AG04450 (cell line): ENCODE measurements around the gene INTS1. TPM values are rescaled to one million over a fixed set of nuclear protein-coding genes. Genes with fewer than 3 reads are reported as not detected.

ENCODE experiments used
- CTCF ChIA-PET: fragments of 300-600, 350-600 bp; formaldehyde crosslinking; extraction: SDS; loops from one replicate; lab custom pipeline; 2022; ENCODE audit warnings: antibody characterized with exemption, inconsistent platforms; lab: Charles Lee
- POLR2A ChIA-PET: fragments of 350-600 bp; formaldehyde crosslinking; extraction: SDS; loops from one replicate; lab custom pipeline; 2021; ENCODE audit warnings: antibody characterized with exemption, inconsistent platforms; lab: Yijun Ruan, JAX
- DNase-seq: peaks from one replicate; pipeline ENCODE4 v3.0.0-alpha.2; 2011; ENCODE audit warnings: low read depth, low spot score
- H3K27ac ChIP-seq: one replicate; pipeline ENCODE4 v1.5.1; 2012; ENCODE audit warnings: low read depth, low read length, control low read depth
- H3K27me3 ChIP-seq: one replicate; pipeline ENCODE4 v1.6.0; 2012; ENCODE audit warnings: low read length; ENCODE audit not compliant: control insufficient read depth, insufficient read depth
- H3K4me3 ChIP-seq: 2 replicates; pipeline ENCODE4 v1.5.1; 2011; ENCODE audit warnings: mild to moderate bottlenecking, low read depth, low read length, control low read depth
- H3K9me3 ChIP-seq: 2 replicates; pipeline ENCODE4 v1.5.1; 2012; ENCODE audit warnings: low read length; ENCODE audit not compliant: control insufficient read depth, insufficient read depth
- CTCF ChIP-seq: IDR thresholded peaks from 2 replicates; pipeline ENCODE4 v1.5.1; 2011; ENCODE audit warnings: low read depth, low read length, control low read depth, inconsistent platforms
- polyA plus RNA-seq: library from polyadenylated mRNA; depleted of rRNA; stranded (reverse); fragments of >200 nt; gene quantifications from 2 replicates; pipeline ENCODE4 v1.2.3, GENCODE V29; 2011

Gene INTS1
- polyA plus RNA-seq, 1 experiment: 9.0 TPM

GRCh38 chr7:1434891-1435670 is 69.1 kb downstream of the INTS1 start:
- POLR2A ChIA-PET: no interaction called here
- no peak for DNase-seq
- Histone ChIP-seq H3K9me3 (peaks cover 5% of the 10 kb centered on the region; the same call in 1 of the 2 replicates), H3K4me3 (no peak overlapping the region), H3K27ac (no peak overlapping the region), H3K27me3 (no peaks in the 10 kb centered on the region)
- CTCF ChIA-PET: interaction anchor here (4.3 kb wide), 1 partner anchor 241 kb away, joined by 32 read pairs; no protein-coding TSS in a partner anchor
- no peak for TF ChIP-seq CTCF

DNA sequence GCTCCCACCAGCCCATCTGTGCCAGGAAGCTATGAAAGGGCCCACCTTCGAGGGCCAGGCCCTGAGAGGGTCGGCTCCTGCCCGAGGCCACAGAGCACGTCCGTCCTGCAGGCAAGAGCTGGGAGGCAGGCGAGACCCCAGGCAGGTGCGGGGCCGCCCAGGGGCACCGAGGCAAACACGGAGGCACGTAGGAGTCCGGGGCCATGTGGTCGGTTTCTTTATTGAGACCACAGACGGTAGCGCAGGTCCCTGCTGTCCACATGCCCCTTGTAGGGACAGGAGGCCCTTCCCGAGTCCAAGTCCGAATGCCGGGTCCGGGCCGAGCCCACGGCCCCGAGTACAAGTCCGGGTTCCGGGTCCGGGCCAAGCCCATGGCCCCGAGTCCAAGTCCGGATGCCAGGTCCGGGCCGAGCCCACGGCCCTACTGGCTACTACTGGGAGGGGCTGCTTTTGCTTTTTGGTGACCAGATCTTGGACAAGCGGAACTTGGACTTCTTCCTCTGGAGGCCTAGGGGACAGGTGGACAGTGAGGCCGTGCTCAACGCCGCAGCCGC is 69.9 kb downstream of the INTS1 start:
- no peak overlapping the region for H3K4me3 ChIP-seq
- ChIA-PET POLR2A (no interaction called here), CTCF (interaction anchor here (3.0 to 4.3 kb wide), 2 partner anchors 40 to 241 kb away, joined by 13 to 32 read pairs; no protein-coding TSS in a partner anchor)
- DNase-seq: no peak
- H3K27me3 ChIP-seq: no peaks in the 10 kb centered on the region
- H3K27ac ChIP-seq: no peak overlapping the region
- H3K9me3 ChIP-seq: no peaks in the 10 kb centered on the region; the same call in 1 of the 2 replicates
- no peak for TF ChIP-seq CTCF

DNA sequence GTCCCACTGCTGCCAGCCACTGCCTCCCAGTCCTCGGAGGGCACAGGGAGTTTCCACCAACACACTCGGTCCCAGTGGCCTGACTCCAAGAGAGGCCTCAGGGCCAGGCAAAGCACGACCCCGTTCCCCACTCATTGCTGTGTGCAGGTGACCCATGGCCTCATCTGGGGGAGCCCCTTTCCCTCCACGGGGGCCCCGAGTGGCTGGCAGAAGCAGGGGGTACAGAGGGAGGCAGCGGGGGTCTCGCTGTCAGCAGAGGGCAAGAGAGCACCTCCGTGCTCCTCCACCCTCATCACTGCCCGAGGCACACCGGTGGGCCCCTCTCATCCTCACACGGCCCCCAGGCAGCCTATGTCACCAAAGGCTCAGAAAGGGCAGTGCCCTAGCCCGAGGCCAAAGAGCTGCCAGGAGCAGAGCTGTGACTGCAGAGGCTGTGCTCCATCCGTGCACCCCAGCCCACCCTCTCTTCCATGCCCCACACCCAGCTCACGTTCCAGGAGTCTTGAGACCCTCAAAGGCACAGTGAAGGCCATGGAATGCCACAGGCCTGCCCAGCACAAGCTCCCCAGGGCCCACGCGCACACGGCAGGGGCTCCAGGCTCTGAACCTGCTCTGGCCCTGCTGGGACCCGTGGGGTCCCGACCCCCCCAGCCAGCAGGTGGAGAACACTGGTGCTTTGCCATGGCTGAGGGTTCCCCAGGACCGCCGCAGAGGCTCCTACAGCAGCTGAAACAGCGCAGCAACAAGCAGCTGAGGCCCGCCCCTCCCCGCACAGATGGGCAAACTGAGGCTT is 70.9 kb downstream of the INTS1 start:
- Histone ChIP-seq H3K4me3 (no peak overlapping the region), H3K27me3 (no peaks in the 10 kb centered on the region), H3K27ac (no peak overlapping the region), H3K9me3 (no peaks in the 10 kb centered on the region; the same call in 1 of the 2 replicates)
- TF ChIP-seq CTCF: no peak
- DNase-seq: no peak
- CTCF ChIA-PET: interaction anchor here (0.6 to 4.3 kb wide), 14 partner anchors 8 to 240 kb away, joined by 3 to 32 read pairs (median 5); no protein-coding TSS in a partner anchor
- POLR2A ChIA-PET: no interaction called here

DNA sequence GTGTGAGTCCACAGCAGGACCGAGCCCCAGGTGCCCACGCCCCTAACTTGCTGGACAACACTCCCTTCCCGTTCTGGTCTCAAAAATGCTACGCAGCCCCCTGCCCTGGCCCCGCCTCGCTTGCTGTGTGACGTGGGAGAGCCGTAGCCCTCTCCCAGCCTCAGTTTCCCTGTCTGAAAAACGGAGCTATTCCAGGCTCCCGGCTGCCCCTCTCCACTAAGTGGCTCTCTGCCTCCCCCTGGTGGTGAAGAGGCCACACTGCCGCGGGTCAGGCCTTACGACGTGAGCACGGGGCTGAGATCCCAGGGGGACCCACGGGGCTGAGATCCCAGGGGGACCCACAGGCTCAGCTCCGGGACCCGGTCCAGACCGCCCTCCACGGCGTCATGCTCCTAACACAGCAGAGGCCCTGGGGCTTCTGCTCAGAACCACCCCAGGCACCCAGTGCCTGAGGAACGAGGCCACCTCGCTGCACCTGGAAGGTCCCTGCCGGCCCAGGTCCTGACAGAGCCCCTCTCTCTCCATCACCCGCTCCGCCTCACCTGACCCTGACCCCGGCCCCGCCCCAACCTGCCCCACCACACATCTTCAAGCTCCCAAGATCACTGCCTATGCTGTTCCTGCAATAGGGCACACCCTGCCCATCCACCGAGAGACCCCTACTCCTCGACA is 71.6 kb downstream of the INTS1 start:
- H3K4me3 ChIP-seq: no peak overlapping the region
- H3K27ac ChIP-seq: no peak overlapping the region
- POLR2A ChIA-PET: no interaction called here
- CTCF ChIA-PET: interaction anchor here (0.6 to 4.3 kb wide), 20 partner anchors 9 to 548 kb away, joined by 3 to 32 read pairs (median 4); no protein-coding TSS in a partner anchor
- H3K27me3 ChIP-seq: no peaks in the 10 kb centered on the region
- H3K9me3 ChIP-seq: no peaks in the 10 kb centered on the region; the same call in 1 of the 2 replicates
- peak; percentile 94 for TF ChIP-seq CTCF
- no peak for DNase-seq
